Eye (tissue), 1 donor: Measurements from ENCODE around the gene CCDC183.
"Not testable (repeated sequence)": the region's sequence is repeated elsewhere in the genome, so short reads cannot be mapped to it uniquely, and the experiment has no call there.

Source experiments
- DNase-seq: peaks from one replicate; pipeline ENCODE4 v3.0.0-alpha.2; 2015

Gene CCDC183

GRCh38 chr9:136785565-136786355 lies 10.4 kb upstream of the CCDC183 start:
- DNase-seq, result not testable (repeated sequence)

GRCh38 chr9:136786451-136786850 lies 9.7 kb upstream of the CCDC183 start:
- no peak for DNase-seq

DNA sequence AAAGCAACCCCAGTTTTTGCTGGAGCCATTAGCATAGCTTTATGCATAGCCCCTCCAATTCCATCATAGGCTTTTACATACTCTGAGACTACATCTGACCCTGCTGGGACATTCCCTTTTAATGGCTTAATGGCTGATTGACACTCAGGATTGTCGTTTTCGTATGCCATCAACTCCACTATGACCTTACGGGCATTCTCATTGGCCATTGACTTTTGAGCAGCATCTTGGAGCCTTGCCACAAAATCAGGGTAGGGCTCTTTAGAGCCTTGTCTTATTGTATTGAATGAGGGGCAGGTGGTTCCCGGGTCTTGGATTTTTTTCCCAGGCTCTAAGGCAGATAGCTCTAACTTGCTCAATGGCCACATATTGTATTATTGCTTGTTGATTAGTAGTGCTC lies 9.2 kb upstream of the CCDC183 start:
- DNase-seq, result not testable (repeated sequence)

DNA sequence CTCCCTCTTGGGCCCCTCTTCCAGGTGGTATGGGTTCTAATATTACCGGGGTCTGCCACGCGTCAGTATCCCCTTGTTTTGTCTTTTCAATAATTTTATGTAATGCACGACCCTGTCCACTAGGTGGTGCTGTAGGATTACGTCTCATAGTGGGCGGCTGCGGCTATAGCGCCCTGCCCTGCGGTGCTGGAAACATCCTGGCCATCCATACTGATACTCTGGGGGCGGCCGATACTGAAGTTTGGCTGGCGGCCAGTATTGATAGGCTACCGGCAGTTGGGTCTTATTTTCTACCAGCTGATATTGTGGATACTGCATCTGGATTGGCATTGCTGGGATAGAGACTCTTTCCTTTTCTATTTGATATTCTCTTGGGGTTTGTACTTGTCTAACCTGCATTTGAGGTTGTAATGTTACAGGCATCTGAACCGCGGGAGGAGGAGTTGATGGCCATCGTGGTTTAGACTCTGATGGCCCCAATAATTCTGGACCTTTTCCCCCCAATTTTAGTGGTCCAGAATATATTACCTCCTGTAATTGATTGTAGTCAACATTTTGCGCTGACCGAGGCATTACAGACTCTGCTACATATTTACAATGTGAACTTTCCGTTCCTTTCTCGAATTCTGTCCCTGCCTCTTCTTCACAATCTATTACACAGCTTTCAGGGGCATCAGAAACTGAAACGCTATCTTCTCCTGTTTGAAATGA lies 8.3 kb upstream of the CCDC183 start:
- peak; percentile 94 for DNase-seq

DNA sequence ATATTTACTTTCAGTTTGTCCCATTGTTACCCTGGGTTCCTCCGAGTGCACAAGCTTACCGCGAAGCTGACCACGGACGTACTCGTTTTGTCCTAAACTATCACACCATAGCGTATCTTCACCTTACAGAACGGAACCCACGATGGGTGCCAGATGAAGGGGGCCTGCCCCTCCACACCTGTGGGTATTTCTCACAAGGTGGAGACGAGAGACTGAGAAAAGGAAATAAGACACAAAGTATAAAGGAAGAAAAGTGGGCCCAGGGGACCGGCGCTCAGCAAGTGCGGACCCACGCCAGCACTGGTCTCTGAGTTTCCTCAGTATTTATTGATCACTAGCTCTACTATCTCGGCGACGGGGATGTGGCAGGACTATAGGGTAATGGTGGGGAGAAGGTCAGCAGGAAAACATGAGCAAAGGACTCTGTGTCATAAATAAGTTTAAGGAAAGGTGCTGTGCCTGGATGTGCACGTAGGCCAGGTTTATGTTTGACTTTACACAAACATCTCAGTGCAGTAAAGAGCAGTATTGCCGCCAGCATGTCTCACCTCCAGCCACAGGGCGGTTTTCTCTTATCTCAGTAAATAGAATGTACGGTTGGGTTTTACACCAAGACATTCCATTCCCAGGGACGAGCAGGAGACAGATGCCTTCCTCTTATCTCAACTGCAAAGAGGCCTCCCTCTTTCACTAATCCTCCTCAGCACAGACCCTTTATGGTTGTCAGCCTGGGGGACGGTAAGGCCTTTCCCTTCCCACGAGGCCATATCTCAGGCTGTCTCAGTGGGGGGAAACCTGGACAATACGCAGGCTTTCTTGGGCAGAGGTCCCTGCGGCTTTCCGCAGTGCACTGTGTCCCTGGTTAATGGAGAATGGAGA lies 7.3 kb upstream of the CCDC183 start:
- DNase-seq, result not testable (repeated sequence)

GRCh38 chr9:136789523-136789937 lies 6.6 kb upstream of the CCDC183 start:
- DNase-seq, result no peak

DNA sequence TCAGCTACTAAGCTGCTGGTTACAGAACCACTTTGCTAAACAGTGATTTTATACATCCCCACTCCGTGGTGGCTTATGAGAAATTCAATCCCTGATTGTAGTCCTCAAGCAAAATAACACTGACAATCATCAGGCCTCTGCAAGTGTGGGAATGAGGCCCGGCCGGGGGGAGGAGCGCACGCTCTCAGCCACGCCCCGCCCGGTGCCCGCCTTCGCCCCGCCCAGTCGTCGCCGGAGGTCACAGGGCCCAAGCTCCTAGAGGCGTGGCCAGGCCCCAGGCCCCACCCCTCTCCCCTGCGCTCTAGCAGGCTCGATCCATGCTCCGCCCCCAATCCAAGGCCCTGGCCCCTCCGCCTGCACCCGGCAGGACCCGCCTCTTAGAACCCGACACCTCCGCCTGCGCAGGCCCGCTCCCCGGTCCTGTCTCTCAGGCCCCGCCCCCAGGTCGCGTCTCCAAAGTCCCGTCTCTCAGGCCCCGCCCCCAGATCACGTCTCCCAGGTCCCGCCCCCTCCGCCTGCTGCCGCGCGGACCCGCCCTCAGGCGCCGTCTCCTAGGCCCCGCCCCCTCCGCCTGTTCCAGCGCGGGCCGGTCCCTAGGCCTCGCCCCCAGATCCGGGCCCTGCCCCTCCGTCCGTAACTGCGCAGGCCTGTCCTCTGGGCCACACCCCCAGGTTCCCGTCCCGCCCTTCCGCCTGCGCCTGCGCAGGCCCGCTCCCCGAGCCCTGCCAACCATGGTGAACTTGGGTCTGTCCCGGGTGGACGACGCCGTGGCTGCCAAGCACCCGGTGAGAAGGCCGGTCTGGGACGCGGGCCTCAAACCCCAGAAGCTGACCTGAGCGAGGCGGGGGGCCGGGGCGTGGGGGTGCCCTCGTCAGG lies 5.3 kb upstream of the CCDC183 start, which contains the start of gene TMEM141:
TMEM141 (plus strand) TSS at position 705 of the 876 bp plus-strand sequence; CDS start at position 732, 27 bp downstream.
- peak; percentile 100 for DNase-seq

GRCh38 chr9:136791516-136792276 lies 4.4 kb upstream of the CCDC183 start:
- DNase-seq, result peak; percentile 55

DNA sequence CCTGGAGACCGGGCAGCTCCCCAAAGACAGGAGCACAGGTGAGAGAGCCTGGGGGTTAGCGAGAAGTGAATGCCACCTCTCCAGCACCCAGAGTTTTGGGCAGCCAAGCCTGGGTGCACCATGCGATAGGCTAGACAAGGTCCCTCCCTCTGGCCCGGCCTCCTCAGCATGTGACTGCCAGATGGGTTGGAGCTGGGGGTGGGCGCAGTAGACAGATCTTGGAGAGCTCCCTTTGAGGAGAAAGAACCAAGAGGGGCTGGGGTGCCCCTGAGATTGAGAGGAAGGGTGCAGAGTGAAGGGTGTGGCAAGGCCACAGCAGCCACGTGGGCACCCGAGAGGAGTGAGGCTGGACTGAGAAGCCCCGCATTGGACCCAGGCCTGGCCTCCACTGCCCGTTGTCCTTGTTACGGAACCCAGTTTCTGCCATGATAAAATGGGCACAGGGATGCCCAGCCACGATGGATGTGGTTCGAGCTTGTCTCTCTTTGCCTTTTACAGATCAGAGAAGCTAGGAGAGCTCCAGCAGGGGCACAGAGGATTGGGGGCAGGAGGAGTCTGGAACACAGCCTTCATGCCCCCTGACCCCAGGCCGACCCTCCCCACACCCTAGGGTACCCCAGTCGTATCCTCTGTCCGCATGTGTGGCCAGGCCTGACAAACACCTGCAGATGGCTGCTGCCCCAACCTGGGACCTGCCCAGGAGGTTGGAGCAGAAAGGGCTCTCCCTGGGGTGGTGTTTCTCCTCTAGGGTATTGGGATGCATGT lies 3.6 kb upstream of the CCDC183 start:
- no peak for DNase-seq

DNA sequence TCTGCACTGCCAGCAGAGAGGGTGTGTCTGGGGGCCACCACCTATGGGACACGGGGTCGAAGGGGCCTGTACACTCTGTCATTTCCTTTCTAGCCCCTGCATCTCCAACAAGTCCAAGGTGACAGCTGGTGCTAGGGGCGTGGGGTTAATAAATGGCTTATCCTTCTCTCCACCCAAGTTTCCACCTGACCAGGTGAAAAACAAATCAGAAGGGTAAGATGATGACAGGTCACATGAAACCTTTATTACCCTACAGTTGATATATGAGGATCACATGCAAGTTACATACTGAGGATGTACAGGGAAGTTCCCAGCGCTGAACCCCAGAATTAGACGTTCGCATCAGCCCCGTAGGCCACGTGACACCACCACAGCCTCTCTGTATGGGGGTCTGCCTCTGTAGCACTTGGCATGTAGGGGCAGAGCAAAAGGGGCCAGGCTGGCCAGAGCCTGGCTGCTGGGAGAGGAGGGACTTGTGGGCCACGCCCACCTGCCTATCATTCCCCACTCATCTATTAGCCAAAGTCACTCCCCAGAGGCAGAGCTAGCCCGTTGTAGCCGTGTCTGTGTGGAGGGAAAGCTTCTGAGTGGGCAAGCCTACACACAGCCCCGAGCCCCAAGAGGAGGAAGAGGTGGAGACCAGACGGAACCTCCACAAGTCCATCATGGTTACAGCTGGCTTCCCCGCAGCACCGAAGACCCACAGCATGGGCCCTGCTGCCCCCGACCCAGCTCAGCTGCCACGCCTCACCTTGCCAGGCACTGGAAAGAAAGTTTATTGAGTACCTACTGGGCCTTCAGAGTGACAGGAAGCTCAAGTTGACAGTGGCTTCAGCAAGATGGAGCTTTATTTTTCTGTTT lies 2.8 kb upstream of the CCDC183 start:
- DNase-seq, result no peak

GRCh38 chr9:136794281-136794999 lies 1.7 kb upstream of the CCDC183 start:
- DNase-seq, result no peak

GRCh38 chr9:136795000-136795348 lies 1.2 kb upstream of the CCDC183 start:
- DNase-seq, result no peak

- peak; percentile 39 for DNase-seq
Measured at GRCh38 chr9:136796775-136797347, 723 bp downstream of the CCDC183 start.

- no peak for DNase-seq
Measured at GRCh38 chr9:136798708-136799078, 2.6 kb downstream of the CCDC183 start.

- peak; percentile 53 for DNase-seq
Measured at GRCh38 chr9:136799079-136799853, 3.1 kb downstream of the CCDC183 start.

- DNase-seq, result peak; percentile 90
Measured at GRCh38 chr9:136799854-136800657, 3.9 kb downstream of the CCDC183 start.

- no peak for DNase-seq
Measured at GRCh38 chr9:136802321-136802720, 6.2 kb downstream of the CCDC183 start.
